ENCODE measurements around the gene MRPL40. TPM values are rescaled to one million over a fixed set of nuclear protein-coding genes. Genes with fewer than 3 reads are reported as not detected.
A peak's percentile ranks its signal among the peaks of the same experiment; 100 is the strongest.

Gene MRPL40
- total and polyA plus RNA-seq, 2 donors (not counting 1 experiment from before 2014, with no cell fraction given): 12.5 to 21.9 TPM

- Histone ChIP-seq H4K20me1 (ENCODE audit: control insufficient read depth, insufficient read depth, low read length, poor library complexity, severe bottlenecking) (peaks cover 54% of the 10 kb centered on the region), H3K27me3 (replicated peaks in 1 of 4; ENCODE audit: control extremely low read depth in 1 of 4, control insufficient read depth in 3 of 4, insufficient read depth in 4 of 4, low read length in 3 of 4) (no peaks in the 10 kb centered on the region), H3K9me3 (ENCODE audit: control extremely low read depth in 1 of 3, control insufficient read depth in 2 of 3, insufficient read depth in 1 of 3, low read length in 2 of 3) (no peaks in the 10 kb centered on the region), H3K4me3 (ENCODE audit: control extremely low read depth in 1 of 5, extremely low read depth in 1 of 5, insufficient read depth in 1 of 5, low read depth in 2 of 5, low read length in 4 of 5) (no peak overlapping the region), H3K4me2 (replicated peaks; ENCODE audit: low read depth, low read length, poor library complexity, severe bottlenecking) (no peak overlapping the region), H3K79me2 (ENCODE audit: control insufficient read depth, insufficient read depth, low read length) (peaks cover 92% of the 10 kb centered on the region), H3K27ac (ENCODE audit: low read length in 2 of 2) (no peak overlapping the region), H3K36me3 (replicated peaks in 1 of 2; ENCODE audit: control extremely low read depth in 1 of 2, control insufficient read depth in 1 of 2, extremely low read depth in 1 of 2, insufficient read depth in 2 of 2, low read length in 1 of 2) (peaks cover 0 to 16% of the 10 kb centered on the region in 2 experiments), H3K9ac (ENCODE audit: low read length) (no peak overlapping the region), H3K4me1 (ENCODE audit: control insufficient read depth in 2 of 2, insufficient read depth in 2 of 2, low read length in 2 of 2) (peaks cover 7 to 28% of the 10 kb centered on the region in 2 donors), H2AFZ (ENCODE audit: insufficient read depth, low read depth, low read length, poor library complexity, severe bottlenecking) (no peak overlapping the region)
- no peaks in the 10 kb centered on the region for H3K9me3 Mint-ChIP-seq (ENCODE audit: insufficient read depth)
- intact Hi-C loops (cut with micrococcal nuclease): no loop called here
- ATAC-seq (ENCODE audit: low read depth): no peak
- no peak overlapping the region for H3K27ac Mint-ChIP-seq
- POLR2A ChIA-PET: no interaction called here
- H3K27me3 Mint-ChIP-seq: no peaks in the 10 kb centered on the region
- no peak overlapping the region for H3K4me3 Mint-ChIP-seq
- CTCF ChIA-PET: no interaction called here
- DNase-seq: no peak
- H3K4me1 Mint-ChIP-seq: peaks cover 71% of the 10 kb centered on the region
- 93% methylated on average over 3 of the region's 3 CpGs for WGBS (ENCODE audit: insufficient coverage)
- TF ChIP-seq, protein P1, sequence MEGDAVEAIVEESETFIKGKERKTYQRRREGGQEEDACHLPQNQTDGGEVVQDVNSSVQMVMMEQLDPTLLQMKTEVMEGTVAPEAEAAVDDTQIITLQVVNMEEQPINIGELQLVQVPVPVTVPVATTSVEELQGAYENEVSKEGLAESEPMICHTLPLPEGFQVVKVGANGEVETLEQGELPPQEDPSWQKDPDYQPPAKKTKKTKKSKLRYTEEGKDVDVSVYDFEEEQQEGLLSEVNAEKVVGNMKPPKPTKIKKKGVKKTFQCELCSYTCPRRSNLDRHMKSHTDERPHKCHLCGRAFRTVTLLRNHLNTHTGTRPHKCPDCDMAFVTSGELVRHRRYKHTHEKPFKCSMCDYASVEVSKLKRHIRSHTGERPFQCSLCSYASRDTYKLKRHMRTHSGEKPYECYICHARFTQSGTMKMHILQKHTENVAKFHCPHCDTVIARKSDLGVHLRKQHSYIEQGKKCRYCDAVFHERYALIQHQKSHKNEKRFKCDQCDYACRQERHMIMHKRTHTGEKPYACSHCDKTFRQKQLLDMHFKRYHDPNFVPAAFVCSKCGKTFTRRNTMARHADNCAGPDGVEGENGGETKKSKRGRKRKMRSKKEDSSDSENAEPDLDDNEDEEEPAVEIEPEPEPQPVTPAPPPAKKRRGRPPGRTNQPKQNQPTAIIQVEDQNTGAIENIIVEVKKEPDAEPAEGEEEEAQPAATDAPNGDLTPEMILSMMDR (IDR thresholded peaks at IDR 0.05): no peak
- no peak for TF ChIP-seq EZH2 (IDR thresholded peaks at IDR 0.05; ENCODE audit: borderline replicate concordance, insufficient read depth, low read depth, low read length, poor library complexity, severe bottlenecking)
These were observed 8.2 kb upstream of the MRPL40 start for GRCh38 chr22:19424186-19424500.

DNA sequence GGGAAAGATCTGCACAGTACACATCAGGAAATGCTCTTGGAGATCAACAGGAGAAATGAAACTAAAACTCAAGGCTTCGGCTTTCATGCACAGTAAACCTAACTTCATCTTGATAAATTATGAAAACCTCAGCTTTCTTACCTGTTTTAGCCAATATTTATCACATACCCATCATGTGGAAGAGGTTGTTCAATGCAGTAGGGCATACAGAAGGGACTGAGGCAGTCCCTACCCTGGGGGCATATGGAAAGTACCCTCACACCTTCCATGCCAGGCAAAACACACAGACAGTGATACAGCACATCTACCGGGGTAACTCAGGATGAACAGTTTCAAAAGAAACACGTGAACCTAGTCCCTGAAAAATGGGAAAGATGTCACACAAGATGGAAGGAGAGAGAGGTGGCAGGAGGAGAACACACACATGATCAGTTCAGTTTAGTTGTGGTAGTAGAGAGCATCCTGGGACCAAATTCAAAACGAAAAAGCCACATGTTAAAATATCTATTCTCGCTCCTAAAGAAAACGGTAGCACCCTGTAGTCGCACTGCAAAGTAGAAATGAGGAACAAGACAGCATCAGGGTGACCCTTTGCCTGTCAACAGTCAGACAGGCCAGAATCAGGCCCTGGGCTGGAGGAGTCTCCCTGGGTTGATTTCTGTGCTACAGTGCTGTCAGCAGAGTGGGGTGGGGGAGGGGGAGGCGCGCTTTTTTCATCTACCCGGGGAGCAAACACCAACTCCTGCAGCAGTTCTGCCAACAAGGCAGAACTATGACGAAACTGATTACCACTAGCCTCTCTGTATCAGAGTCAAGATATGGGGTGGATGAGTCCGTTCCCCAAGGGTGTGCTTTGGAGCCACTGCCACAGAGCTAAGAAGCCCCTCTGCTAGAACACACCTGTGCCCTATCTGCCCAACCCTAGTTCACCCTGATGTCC, 2.1 kb upstream of the MRPL40 start:
- peak; percentile 46 for DNase-seq
- intact Hi-C loops (cut with micrococcal nuclease): loop anchor here (5.0 kb wide), 1 partner anchor 138 kb away; the partner anchor contains the start of gene CLTCL1
- Histone ChIP-seq H2AFZ (ENCODE audit: insufficient read depth, low read depth, low read length, poor library complexity, severe bottlenecking) (peak overlapping the region; percentile 62), H3K9ac (ENCODE audit: low read length) (peak overlapping the region; percentile 92), H3K9me3 (ENCODE audit: control extremely low read depth in 1 of 3, control insufficient read depth in 2 of 3, insufficient read depth in 1 of 3, low read length in 2 of 3) (no peaks in the 10 kb centered on the region), H3K79me2 (ENCODE audit: control insufficient read depth, insufficient read depth, low read length) (peaks cover 66% of the 10 kb centered on the region), H3K4me1 (ENCODE audit: control insufficient read depth in 2 of 2, insufficient read depth in 2 of 2, low read length in 2 of 2) (peaks cover 40 to 54% of the 10 kb centered on the region in 2 donors), H3K27ac (ENCODE audit: low read length in 2 of 2) (peak overlapping the region; percentile 51 to 63), H4K20me1 (ENCODE audit: control insufficient read depth, insufficient read depth, low read length, poor library complexity, severe bottlenecking) (peaks cover 40% of the 10 kb centered on the region), H3K36me3 (replicated peaks in 1 of 2; ENCODE audit: control extremely low read depth in 1 of 2, control insufficient read depth in 1 of 2, extremely low read depth in 1 of 2, insufficient read depth in 2 of 2, low read length in 1 of 2) (peaks cover 0 to 7% of the 10 kb centered on the region in 2 experiments), H3K4me3 (ENCODE audit: control extremely low read depth in 1 of 5, extremely low read depth in 1 of 5, insufficient read depth in 1 of 5, low read depth in 2 of 5, low read length in 4 of 5) (peak overlapping the region; percentile 56 to 87 (median 81)), H3K27me3 (replicated peaks in 1 of 4; ENCODE audit: control extremely low read depth in 1 of 4, control insufficient read depth in 3 of 4, insufficient read depth in 4 of 4, low read length in 3 of 4) (no peaks in the 10 kb centered on the region), H3K4me2 (replicated peaks; ENCODE audit: low read depth, low read length, poor library complexity, severe bottlenecking) (peak overlapping the region; percentile 98)
- ChIA-PET CTCF (interaction anchor here (1.2 kb wide), 1 partner anchor 252 kb away, joined by 3 read pairs; the partner anchor contains the start of gene SLC25A1), POLR2A (no interaction called here)
- Mint-ChIP-seq H3K4me3 (peak overlapping the region; percentile 86), H3K4me1 (peaks cover 67% of the 10 kb centered on the region), H3K9me3 (ENCODE audit: insufficient read depth) (no peaks in the 10 kb centered on the region), H3K27me3 (no peaks in the 10 kb centered on the region), H3K27ac (peak overlapping the region; percentile 84)
- WGBS (ENCODE audit: insufficient coverage): 7% methylated on average over 9 of the region's 12 CpGs
- no peak for TF ChIP-seq EZH2 (IDR thresholded peaks at IDR 0.05; ENCODE audit: borderline replicate concordance, insufficient read depth, low read depth, low read length, poor library complexity, severe bottlenecking)
- TF ChIP-seq, protein P1 (IDR thresholded peaks at IDR 0.05): no peak
- no peak for ATAC-seq (ENCODE audit: low read depth)
